ENCODE results near the gene PDPR. TPM values are rescaled to one million over a fixed set of nuclear protein-coding genes. Genes with fewer than 3 reads are reported as not detected.
"Not testable (repeated sequence)": the region's sequence is repeated elsewhere in the genome, so short reads cannot be mapped to it uniquely, and the experiment has no call there.

PDPR gene
- total and polyA plus RNA-seq, 7 donors: 2.8 to 28.5 (median 16.4) TPM

- intact Hi-C loops (cut with DNase I); H3K27me3 ChIP-seq; H3K4me1 ChIP-seq; H3K36me3 ChIP-seq; DNase-seq; H3K4me3 ChIP-seq; H3K27ac ChIP-seq; H3K9me3 ChIP-seq: not testable (repeated sequence)
- 84 to 90% methylated on average over 4 to 5 of the region's 6 CpGs for WGBS, 2 donors
Measured at GRCh38 chr16:70089289-70089688, 24.8 kb upstream of the PDPR start.

DNA sequence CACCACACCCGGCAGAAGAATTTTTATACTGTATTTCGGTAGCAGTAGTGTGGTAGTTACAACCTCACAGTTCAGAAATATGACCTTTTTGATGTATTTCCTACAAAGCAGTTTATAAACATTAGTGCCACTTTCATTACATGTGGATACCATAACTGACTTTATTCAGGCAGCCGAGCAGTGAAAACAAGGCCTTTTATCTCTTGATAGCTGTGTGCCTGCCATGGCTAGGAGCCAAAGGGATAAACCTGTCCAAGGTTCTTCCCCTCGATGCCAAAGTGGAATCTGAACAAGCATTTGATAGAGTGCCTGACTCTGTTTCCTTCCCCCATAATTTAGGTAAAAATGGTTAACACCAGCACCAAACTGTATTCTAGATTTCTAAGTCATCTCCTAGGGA lies 23.0 kb upstream of the PDPR start:
- intact Hi-C loops (cut with DNase I); DNase-seq; H3K36me3 ChIP-seq; H3K27ac ChIP-seq; H3K27me3 ChIP-seq; H3K4me3 ChIP-seq; H3K9me3 ChIP-seq; H3K4me1 ChIP-seq: not testable (repeated sequence)
- WGBS, 2 donors: 21 to 54% methylated on average over 4 of the region's 4 CpGs

DNA sequence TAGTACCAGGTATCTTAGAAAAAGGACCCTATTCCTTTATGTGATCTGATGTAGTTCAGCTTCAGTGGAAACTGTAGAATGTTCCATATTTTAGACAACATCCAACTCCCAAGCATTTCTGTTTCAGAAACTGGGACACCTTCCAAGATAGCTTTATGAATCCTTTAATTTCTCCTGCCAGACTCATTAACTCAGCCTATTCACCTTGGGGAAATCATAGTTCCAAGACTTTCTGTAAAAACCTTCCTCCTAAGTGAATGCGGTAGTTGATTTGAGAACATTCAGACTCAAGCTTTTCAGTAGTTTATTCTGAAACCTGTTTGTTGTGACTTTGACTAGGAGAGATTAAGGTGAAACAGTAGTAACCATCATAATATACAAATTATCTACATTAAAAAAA lies 20.0 kb upstream of the PDPR start:
- H3K36me3 ChIP-seq; H3K27ac ChIP-seq; H3K27me3 ChIP-seq; H3K4me1 ChIP-seq; H3K9me3 ChIP-seq; DNase-seq; H3K4me3 ChIP-seq; intact Hi-C loops (cut with DNase I): not testable (repeated sequence)
- WGBS, 2 donors: 42 to 81% methylated on average over 1 of the region's 1 CpG

DNA sequence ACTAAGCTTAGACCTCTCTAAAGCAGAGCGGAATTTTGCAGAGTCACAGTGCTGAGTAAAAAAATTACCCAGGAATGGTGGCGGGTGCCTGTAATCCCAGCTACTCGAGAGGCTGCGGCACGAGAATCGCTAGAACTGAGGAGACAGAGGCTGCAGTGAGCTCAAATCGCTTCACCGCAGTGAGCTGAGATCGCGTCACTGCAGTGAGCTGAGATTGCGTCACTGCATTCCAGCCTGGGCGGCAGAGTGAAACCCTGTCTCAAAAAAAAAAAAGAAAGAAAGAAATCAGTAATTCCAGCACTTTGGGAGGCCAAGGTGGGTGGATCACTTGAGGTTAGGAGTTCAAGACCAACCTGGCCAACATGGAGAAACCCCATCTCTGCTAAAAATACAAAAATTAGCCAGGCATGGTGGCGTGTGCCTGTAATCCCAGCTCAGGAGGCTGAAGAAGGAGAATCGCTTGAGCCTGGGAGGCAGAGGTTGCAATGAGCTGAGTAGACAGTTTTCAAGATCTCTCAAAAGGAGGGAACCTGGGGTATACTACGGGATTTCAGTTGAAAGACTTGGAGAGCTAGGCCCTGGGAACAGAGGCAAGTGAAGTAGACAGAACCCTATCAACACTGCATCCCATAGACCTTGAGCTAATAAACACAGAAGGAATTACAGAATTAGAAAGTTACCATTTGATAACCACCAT lies 4.4 kb upstream of the PDPR start:
- H3K36me3 ChIP-seq; H3K4me1 ChIP-seq; DNase-seq; intact Hi-C loops (cut with DNase I); H3K27ac ChIP-seq; H3K4me3 ChIP-seq; H3K27me3 ChIP-seq; H3K9me3 ChIP-seq: not testable (repeated sequence)
- WGBS, 2 donors: 95 to 96% methylated on average over 15 of the region's 15 CpGs

GRCh38 chr16:70112162-70112561 lies 2.0 kb upstream of the PDPR start:
- Histone ChIP-seq H3K27ac (peak overlapping the region in 1 of 4 donors; percentile 12), H3K4me1 (peaks cover 0 to 12% (median 8%) of the 10 kb centered on the region in 4 donors)
- intact Hi-C loops (cut with DNase I); H3K9me3 ChIP-seq; H3K27me3 ChIP-seq; H3K36me3 ChIP-seq; H3K4me3 ChIP-seq; DNase-seq: not testable (repeated sequence)
- WGBS, 2 donors: 89 to 94% methylated on average over 6 of the region's 6 CpGs

DNA sequence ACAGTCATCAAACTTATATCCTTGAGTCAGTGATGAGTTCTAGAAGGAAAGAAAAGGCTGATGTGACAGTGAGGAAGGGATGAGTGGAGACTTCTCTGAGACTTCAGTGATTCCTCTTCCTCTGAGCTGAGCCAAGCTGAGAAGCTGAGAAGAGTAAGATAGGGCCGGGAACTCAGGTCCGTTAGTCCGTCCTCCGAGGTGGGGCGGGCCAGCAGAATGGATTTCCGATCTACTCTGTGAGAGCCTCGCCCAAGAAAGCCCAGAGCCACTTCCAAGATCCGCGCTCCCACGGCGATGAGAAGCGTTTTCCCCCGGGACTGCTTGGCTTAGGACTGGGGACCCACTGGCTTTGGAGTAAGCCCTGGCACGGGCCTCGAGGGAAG lies 542 bp upstream of the PDPR start:
- intact Hi-C loops (cut with DNase I); DNase-seq: not testable (repeated sequence)
- 0 to 1% methylated on average over 2 to 3 of the region's 15 CpGs for WGBS, 2 donors

DNA sequence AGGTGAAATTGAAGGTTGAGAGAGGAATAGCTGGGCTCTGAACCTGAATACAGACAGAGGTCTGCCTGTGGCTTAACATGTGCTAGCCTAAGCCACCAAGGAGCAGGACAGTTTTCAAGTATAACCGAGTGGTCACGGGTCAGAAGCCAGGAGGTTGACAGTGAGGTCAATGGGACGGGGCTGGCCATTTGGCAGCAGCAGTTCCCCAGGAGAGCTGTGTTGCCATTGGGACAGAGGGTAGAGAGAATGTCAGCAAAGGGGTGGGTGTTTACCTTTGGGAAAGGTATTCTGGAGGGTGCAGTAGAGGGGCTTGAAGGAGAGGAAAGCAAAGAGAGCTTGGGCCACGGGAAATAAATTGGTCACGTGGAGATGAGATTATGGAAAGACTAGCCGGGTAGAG lies 4.2 kb downstream of the PDPR start:
- intact Hi-C loops (cut with DNase I); H3K27ac ChIP-seq; H3K4me3 ChIP-seq; H3K4me1 ChIP-seq; H3K27me3 ChIP-seq; DNase-seq; H3K9me3 ChIP-seq: not testable (repeated sequence)
- peaks cover 9 to 28% (median 12%) of the 10 kb centered on the region in 4 donors for H3K36me3 ChIP-seq
- 91% methylated on average over 6 of the region's 6 CpGs for WGBS, 2 donors

More for the DNA sequence above, 542 bp upstream of the PDPR start:
- Histone ChIP-seq H3K4me3 (peak overlapping the region; percentile 64 to 79 (median 74)), H3K4me1 (peaks cover 0 to 12% (median 8%) of the 10 kb centered on the region in 4 donors), H3K27ac (peak overlapping the region; percentile 78 to 87 (median 81))
- not testable (repeated sequence) for H3K27me3 ChIP-seq, H3K9me3 ChIP-seq, H3K36me3 ChIP-seq

GRCh38 chr16:70118776-70119175 lies 4.6 kb downstream of the PDPR start:
- DNase-seq; H3K4me1 ChIP-seq; H3K4me3 ChIP-seq; H3K9me3 ChIP-seq; H3K27me3 ChIP-seq; intact Hi-C loops (cut with DNase I); H3K27ac ChIP-seq: not testable (repeated sequence)
- 95 to 99% methylated on average over 3 of the region's 3 CpGs for WGBS, 2 donors
- H3K36me3 ChIP-seq: peaks cover 12 to 32% (median 15%) of the 10 kb centered on the region in 4 donors

GRCh38 chr16:70120398-70120797 lies 6.3 kb downstream of the PDPR start:
- H3K36me3 ChIP-seq: peaks cover 18 to 44% (median 21%) of the 10 kb centered on the region in 4 donors
- H3K27me3 ChIP-seq; H3K27ac ChIP-seq; H3K4me3 ChIP-seq; H3K9me3 ChIP-seq; intact Hi-C loops (cut with DNase I); H3K4me1 ChIP-seq; DNase-seq: not testable (repeated sequence)
- WGBS, 2 donors: 92 to 94% methylated on average over 8 of the region's 8 CpGs

GRCh38 chr16:70123822-70124221 lies 9.7 kb downstream of the PDPR start:
- H3K4me1 ChIP-seq; intact Hi-C loops (cut with DNase I); H3K27me3 ChIP-seq; H3K9me3 ChIP-seq; DNase-seq; H3K4me3 ChIP-seq; H3K27ac ChIP-seq: not testable (repeated sequence)
- WGBS, 2 donors: 90 to 91% methylated on average over 14 of the region's 14 CpGs
- H3K36me3 ChIP-seq: peaks cover 19 to 78% (median 33%) of the 10 kb centered on the region in 4 donors

DNA sequence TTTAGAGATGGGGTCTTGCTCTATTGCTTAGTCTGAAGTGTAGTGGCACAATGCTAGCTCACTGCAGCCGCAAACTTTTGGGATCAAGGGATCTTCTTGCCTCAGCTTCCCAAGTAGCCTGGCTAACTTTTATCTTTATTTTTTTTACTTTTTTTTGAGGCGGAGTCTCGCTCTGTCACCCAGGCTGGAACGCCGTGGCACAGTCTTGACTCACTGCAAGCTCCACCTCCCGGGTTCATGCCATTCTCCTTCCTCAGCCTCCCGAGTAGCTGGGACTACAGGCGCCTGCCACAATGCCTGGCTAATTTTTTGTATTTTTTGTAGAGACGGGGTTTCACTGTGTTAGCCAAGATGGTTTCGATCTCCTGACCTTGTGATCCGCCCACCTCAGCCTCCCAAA lies 12.1 kb downstream of the PDPR start:
- intact Hi-C loops (cut with DNase I); H3K9me3 ChIP-seq; H3K4me1 ChIP-seq; H3K27me3 ChIP-seq; H3K27ac ChIP-seq; H3K4me3 ChIP-seq; DNase-seq: not testable (repeated sequence)
- 91 to 95% methylated on average over 11 of the region's 11 CpGs for WGBS, 2 donors
- peaks cover 32 to 95% (median 50%) of the 10 kb centered on the region in 4 donors for H3K36me3 ChIP-seq

DNA sequence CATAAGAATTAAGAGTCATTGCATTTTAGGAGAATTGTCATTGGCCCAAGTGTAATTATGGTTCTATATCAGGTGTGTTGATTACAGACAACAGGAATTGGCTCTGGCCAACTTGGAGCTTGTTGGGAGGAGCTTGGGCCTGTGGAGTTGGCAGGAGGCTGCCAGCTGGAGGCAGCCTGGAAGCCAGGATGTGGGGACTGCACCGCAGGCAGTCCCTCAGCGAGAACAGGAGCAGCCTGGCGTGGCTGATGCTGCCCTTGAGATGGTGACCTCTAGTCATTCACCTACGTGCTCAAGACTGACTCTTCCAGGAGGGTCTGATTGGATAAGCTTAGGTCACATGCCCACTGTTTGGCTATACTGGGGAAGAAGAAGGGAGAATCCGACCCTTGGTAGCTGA lies 13.6 kb downstream of the PDPR start:
- H3K9me3 ChIP-seq; H3K27ac ChIP-seq; H3K27me3 ChIP-seq; DNase-seq; H3K4me1 ChIP-seq; H3K4me3 ChIP-seq; intact Hi-C loops (cut with DNase I): not testable (repeated sequence)
- peaks cover 27 to 95% (median 47%) of the 10 kb centered on the region in 4 donors for H3K36me3 ChIP-seq
- 91 to 95% methylated on average over 5 of the region's 5 CpGs for WGBS, 2 donors

DNA sequence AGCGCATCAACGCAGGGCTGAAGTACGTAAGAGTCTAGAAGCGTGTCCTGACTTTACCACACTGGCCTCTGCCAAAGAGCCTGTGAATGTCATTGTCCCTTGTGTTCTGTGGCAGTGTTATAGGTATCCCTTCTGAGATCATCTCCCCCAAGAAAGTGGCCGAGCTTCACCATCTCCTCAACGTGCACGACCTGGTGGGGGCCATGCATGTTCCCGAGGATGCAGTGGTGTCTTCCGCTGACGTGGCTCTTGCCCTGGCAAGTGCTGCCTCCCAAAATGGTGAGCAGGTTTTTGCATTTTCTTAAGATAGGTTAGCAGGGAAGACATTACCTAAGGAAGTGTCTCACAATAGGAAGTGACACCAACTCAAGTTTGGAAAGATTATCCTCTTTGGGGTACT lies 14.7 kb downstream of the PDPR start:
- WGBS, 2 donors: 93 to 98% methylated on average over 6 of the region's 10 CpGs
- H3K36me3 ChIP-seq: peaks cover 33 to 95% (median 50%) of the 10 kb centered on the region in 4 donors
- intact Hi-C loops (cut with DNase I): not testable (repeated sequence)

More for the DNA sequence above, 14.7 kb downstream of the PDPR start:
- H3K4me1 ChIP-seq, H3K9me3 ChIP-seq, H3K27me3 ChIP-seq, H3K27ac ChIP-seq, H3K4me3 ChIP-seq, DNase-seq: not testable (repeated sequence)

All from sigmoid colon (tissue), 7 donors.